Subcutaneous adipose tissue (tissue), 4 donors: Measurements from ENCODE around the gene FAM78A. TPM values are rescaled to one million over a fixed set of nuclear protein-coding genes. Genes with fewer than 3 reads are reported as not detected.

Source experiments
- total RNA-seq, 4 donors: library from RNA; depleted of rRNA; stranded (reverse); fragments of >200 nt; gene quantifications; one replicate each; pipeline ENCODE4 v1.1.0, GENCODE V29; 2016
- TF ChIP-seq, protein P1 (sequence below): fragments of 450-650 bp; IDR thresholded peaks from one replicate; pipeline ENCODE4 v1.5.1; 2016; ENCODE audit warnings: low read depth, mild to moderate bottlenecking, control low read depth, antibody characterized with exemption, moderate library complexity

The FAM78A gene
- total RNA-seq, 4 donors from 2014 or later, result 2.3 to 8.2 (median 3.2) TPM

DNA sequence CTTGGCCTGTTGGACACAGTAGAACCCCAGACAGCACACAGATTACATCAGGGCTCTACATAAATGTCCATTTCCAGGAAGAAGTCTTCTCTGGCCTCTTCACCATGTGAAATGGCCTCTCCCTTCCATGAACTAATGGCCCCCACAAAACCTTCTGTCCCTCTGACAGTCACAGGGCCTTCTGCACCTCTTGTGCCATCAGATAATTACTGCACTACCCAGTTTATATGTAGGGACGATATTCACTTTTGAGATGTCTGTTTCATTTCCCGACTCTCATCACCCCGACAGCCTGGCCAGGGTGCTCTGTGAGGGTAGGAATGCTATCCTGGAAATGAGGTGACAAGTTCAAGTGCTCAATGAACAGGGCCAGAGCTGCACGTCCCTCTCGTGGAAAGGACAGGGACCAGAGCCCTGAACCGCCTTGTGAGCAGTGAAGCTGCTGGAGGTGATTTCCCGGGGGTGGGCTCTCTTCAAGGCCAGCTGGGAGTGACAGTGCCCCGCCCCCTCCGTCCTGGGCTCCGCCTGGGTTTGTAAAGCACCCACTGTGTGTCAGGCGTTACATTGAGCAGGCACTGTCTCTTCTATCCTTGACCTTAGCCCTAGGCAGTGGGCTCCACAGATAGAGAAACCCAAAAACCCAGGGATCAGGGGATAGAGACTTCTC is 3.0 kb upstream of the FAM78A start:
- TF ChIP-seq, protein P1, sequence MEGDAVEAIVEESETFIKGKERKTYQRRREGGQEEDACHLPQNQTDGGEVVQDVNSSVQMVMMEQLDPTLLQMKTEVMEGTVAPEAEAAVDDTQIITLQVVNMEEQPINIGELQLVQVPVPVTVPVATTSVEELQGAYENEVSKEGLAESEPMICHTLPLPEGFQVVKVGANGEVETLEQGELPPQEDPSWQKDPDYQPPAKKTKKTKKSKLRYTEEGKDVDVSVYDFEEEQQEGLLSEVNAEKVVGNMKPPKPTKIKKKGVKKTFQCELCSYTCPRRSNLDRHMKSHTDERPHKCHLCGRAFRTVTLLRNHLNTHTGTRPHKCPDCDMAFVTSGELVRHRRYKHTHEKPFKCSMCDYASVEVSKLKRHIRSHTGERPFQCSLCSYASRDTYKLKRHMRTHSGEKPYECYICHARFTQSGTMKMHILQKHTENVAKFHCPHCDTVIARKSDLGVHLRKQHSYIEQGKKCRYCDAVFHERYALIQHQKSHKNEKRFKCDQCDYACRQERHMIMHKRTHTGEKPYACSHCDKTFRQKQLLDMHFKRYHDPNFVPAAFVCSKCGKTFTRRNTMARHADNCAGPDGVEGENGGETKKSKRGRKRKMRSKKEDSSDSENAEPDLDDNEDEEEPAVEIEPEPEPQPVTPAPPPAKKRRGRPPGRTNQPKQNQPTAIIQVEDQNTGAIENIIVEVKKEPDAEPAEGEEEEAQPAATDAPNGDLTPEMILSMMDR, result no peak

DNA sequence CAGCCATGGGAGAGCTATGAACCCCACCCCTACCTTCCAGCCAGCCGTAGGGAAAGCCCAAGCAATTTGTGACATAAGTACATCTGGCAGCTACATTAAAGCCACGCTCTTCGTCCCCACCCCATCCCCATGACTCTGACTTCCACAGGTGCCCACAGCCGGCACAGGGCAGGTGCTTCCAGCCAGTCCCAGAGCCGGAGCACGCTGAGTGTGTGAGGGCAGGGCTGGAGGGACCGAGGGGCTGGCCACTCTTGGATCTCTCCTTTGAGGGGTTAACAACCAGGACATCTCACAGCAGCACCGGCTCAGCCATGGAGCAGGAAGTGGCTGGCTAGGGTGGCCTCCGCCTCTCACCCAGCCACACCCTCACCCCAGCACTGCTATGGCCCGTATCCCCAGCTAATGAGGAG is 2.4 kb upstream of the FAM78A start:
- TF ChIP-seq, protein P1, result no peak

DNA sequence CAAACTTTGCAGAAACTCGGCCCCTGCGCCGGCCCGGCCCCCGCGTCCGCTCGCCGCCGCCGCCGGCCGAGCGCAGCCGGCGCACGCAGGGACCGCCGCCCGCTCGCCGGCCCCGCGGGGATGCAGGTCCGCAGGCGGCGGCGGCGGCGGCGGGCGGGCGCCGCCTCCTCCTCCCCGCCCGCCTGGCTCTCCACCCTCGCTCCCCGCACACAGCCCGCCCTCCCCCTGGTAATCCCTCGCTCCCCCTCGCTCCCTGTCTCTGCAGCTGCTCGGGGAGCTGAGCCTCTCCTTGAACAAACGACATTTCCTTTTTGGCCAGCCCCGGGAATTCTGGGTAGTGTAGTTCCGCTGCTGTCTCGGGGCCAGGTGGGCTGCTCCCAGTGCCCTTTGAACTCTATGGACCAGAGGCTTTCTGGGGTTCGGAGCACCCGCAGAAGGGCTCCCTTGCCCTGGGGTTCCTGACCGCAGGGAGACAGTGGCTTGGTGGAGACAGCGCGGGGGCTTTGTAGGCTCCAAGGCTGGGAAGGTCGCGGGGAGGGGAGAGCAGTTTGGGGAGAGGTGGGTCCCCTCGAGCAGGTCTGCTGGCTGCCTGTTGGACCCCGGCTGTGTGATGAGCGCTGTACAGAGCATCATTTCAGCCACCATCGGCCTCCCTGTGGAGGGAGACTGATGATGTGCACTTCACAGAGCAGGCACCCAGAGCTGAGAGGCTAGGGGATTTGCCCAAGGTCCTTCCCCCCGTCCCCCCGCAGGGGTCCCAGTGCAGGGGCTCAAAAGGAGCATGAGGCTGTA is 1.8 kb upstream of the FAM78A start:
- TF ChIP-seq, protein P1, result no peak

DNA sequence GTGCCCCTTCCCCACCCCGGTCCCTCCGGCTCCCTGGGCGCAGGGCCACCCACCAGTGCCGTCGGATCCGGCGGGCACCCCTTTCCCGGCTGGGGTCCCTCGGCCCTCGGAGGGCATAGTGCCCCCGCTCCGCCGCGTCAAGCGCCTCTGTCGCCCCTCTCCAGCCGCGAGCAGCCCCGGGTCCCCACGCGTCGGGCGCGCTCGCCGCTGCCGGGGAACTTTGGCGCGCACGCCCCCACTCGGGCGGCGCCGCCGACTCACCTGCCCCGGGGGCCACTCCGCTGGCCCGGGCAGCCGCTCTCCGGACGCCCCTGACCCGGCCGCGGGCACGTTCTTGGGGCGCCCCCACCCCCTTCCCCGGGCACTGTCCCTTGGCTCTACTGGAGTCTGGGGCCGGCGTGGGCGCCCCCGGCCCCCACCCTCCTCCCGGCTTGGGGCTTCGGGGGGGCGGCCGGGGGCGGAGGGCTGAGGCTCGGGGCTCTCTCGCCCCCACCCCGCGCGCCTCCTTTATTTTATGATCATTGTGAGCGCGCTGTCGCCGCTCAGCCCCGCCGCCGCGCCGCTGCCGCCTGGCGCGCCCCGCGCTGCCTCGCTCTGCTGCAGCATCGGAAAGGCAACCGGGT is 1.1 kb upstream of the FAM78A start:
- TF ChIP-seq, protein P1, result no peak

DNA sequence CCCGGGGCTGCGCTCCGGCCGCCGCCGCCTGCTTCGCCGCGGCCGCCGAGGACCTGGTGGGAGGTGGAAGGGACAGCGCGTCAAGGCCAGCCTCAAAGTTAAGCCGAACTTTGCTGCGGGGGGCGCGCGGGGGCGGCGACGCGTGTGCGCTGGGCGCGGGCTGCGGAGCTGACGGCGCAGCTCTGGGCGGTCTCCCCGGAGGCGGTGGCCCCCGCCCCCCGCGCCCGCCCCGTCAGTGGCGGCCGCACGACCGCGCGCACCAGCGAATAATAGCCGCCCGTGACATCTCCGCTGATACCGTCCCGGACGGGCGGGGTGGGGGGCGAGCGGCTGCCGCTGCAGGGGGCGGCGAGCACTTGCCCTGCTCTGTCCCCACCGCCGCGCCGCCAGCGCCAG is 579 bp upstream of the FAM78A start:
- TF ChIP-seq, protein P1, result no peak

DNA sequence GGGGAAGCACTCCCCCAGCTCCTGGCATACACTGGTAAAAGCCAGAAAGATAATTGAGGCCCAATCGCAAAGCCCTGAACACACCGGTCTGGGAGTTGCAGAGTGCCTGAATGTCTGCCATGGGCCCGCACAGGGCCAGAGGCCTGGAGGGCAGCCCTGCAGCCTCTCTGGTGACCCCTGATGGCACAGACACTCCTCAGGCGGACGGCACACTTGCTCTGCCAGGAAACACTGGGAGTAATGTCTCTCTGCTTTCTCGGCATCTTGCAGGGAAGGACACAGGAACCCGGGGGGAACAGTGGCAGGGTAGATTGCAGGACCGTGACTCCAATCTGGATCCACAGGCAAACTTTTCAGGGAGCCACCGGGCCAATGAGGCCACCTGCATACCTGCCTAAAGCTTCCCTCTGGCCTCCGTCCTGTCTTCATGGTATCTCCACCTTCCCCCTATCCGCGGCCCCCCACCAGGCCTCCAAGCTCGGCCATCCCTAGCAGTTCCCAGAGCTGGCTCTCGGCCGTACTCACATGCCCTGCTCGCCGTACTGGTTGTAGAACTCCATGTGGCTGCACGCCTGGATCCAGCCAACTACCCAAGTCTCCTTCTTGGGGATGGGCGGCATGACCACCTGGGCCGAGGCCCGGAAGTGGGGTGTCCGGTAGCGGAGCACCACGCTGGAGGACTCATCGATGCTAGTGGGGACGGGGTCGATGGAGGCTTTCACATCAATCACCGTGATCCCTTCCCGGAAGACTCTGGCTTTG is 797 bp downstream of the FAM78A start:
- TF ChIP-seq, protein P1, result no peak
